Measurements from ENCODE around the gene PDSS2. TPM values are rescaled to one million over a fixed set of nuclear protein-coding genes. Genes with fewer than 3 reads are reported as not detected.
A peak's percentile ranks its signal among the peaks of the same experiment; 100 is the strongest.

The PDSS2 gene
- total and polyA plus RNA-seq, 12 donors, result 6.4 to 39.8 (median 27.6) TPM

DNA sequence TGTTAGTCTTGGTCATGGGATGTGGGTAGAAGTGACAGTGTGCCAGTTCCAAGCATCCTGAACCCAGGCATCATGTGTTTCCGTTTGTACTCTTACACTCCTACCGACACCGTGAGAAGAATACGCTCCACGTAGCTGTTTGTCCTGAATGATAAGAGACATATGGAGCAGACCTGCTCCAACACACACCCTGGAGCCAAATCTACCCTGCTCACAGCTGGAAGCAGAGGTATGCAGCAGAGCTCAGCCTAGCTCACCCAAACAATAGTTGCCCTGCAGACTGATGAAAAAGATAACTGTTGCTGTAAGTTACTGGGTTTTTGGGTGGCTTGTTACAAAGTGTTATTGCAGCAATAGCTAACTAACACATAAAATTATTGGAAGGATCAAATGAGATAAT is 14.3 kb upstream of the PDSS2 start:
- Histone ChIP-seq H3K27ac (no peak overlapping the region), H3K27me3 (no peaks in the 10 kb centered on the region), H3K4me3 (no peak overlapping the region), H3K9me3 (replicated peaks in 1 of 3) (no peaks in the 10 kb centered on the region), H3K4me1 (replicated peaks in 1 of 2) (no peaks in the 10 kb centered on the region), H3K36me3 (replicated peaks in 1 of 2) (no peaks in the 10 kb centered on the region)
- WGBS, 4 donors, result 65 to 72% (median 67%) methylated on average over 5 of the region's 5 CpGs
- DNase-seq, result no peak
- intact Hi-C loops (cut with DNase I), result no loop called here
- TF ChIP-seq, protein P1, sequence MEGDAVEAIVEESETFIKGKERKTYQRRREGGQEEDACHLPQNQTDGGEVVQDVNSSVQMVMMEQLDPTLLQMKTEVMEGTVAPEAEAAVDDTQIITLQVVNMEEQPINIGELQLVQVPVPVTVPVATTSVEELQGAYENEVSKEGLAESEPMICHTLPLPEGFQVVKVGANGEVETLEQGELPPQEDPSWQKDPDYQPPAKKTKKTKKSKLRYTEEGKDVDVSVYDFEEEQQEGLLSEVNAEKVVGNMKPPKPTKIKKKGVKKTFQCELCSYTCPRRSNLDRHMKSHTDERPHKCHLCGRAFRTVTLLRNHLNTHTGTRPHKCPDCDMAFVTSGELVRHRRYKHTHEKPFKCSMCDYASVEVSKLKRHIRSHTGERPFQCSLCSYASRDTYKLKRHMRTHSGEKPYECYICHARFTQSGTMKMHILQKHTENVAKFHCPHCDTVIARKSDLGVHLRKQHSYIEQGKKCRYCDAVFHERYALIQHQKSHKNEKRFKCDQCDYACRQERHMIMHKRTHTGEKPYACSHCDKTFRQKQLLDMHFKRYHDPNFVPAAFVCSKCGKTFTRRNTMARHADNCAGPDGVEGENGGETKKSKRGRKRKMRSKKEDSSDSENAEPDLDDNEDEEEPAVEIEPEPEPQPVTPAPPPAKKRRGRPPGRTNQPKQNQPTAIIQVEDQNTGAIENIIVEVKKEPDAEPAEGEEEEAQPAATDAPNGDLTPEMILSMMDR (IDR thresholded peaks at IDR 0.05), result no peak
- no peak for TF ChIP-seq POLR2A (IDR thresholded peaks at IDR 0.05)

GRCh38 chr6:107470364-107470763 is 11.0 kb upstream of the PDSS2 start:
- intact Hi-C loops (cut with DNase I), result no loop called here
- WGBS, 4 donors, result 70 to 90% (median 84%) methylated on average over 1 of the region's 1 CpG
- Histone ChIP-seq H3K27me3 (no peaks in the 10 kb centered on the region), H3K9me3 (replicated peaks in 1 of 3) (no peaks in the 10 kb centered on the region), H3K4me1 (replicated peaks in 1 of 2) (no peaks in the 10 kb centered on the region), H3K4me3 (no peak overlapping the region), H3K27ac (no peak overlapping the region), H3K36me3 (replicated peaks in 1 of 2) (no peaks in the 10 kb centered on the region)
- TF ChIP-seq, protein P1 (IDR thresholded peaks at IDR 0.05), result no peak
- TF ChIP-seq POLR2A (IDR thresholded peaks at IDR 0.05), result no peak
- no peak for DNase-seq

DNA sequence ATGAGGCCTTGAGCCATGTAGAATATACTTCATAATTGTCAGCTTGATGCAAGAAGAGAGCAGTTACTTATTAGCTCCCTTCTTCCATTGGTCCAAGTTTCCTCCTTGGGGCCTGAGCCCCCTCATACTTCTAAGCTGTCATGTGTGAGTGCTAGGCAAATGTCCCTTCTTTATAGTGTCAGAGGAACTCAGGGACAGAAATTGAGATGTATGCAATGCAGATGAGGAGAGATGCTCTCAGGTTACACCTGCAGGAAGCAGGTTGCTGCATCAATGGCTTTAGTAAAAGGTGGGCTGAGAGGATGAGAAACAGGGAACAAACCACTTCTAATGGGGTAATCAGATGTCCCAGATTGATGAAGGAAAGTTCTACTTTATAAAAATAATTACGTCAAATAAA is 6.7 kb upstream of the PDSS2 start:
- H3K4me1 ChIP-seq (replicated peaks in 1 of 2), result no peaks in the 10 kb centered on the region
- intact Hi-C loops (cut with DNase I), result no loop called here
- H3K9me3 ChIP-seq (replicated peaks in 1 of 3), result no peaks in the 10 kb centered on the region
- no peaks in the 10 kb centered on the region for H3K27me3 ChIP-seq
- H3K27ac ChIP-seq, result no peak overlapping the region
- no peak overlapping the region for H3K4me3 ChIP-seq
- WGBS, 4 donors, result 79 to 89% (median 80%) methylated on average over 1 of the region's 1 CpG
- no peak for TF ChIP-seq POLR2A (IDR thresholded peaks at IDR 0.05)
- TF ChIP-seq, protein P1 (IDR thresholded peaks at IDR 0.05), result no peak
- DNase-seq, result no peak
- H3K36me3 ChIP-seq (replicated peaks in 1 of 2), result no peaks in the 10 kb centered on the region

GRCh38 chr6:107460083-107460631 is 793 bp upstream of the PDSS2 start:
- intact Hi-C loops (cut with DNase I), result no loop called here
- Histone ChIP-seq H3K4me1 (replicated peaks in 1 of 2) (peaks cover 0 to 20% of the 10 kb centered on the region in 2 donors), H3K4me3 (peak overlapping the region in 3 of 4 donors; percentile 8 to 79 (median 68)), H3K36me3 (replicated peaks in 1 of 2) (no peaks in the 10 kb centered on the region), H3K27me3 (no peaks in the 10 kb centered on the region), H3K27ac (peak overlapping the region; percentile 79 to 91 (median 91)), H3K9me3 (replicated peaks in 1 of 3) (no peaks in the 10 kb centered on the region)
- TF ChIP-seq, protein P1 (IDR thresholded peaks at IDR 0.05), result no peak
- no peak for TF ChIP-seq POLR2A (IDR thresholded peaks at IDR 0.05)
- 28 to 45% (median 39%) methylated on average over 15 to 22 of the region's 22 CpGs for WGBS, 4 donors
- no peak for DNase-seq
